Measurements from ENCODE around the gene CDK2AP2. TPM values are rescaled to one million over a fixed set of nuclear protein-coding genes. Genes with fewer than 3 reads are reported as not detected.
"Not testable (repeated sequence)": the region's sequence is repeated elsewhere in the genome, so short reads cannot be mapped to it uniquely, and the experiment has no call there.

Gene CDK2AP2
- total and polyA plus RNA-seq, 2 donors (not counting 1 experiment from before 2014, with no cell fraction given), result 62.7 to 112 TPM

DNA sequence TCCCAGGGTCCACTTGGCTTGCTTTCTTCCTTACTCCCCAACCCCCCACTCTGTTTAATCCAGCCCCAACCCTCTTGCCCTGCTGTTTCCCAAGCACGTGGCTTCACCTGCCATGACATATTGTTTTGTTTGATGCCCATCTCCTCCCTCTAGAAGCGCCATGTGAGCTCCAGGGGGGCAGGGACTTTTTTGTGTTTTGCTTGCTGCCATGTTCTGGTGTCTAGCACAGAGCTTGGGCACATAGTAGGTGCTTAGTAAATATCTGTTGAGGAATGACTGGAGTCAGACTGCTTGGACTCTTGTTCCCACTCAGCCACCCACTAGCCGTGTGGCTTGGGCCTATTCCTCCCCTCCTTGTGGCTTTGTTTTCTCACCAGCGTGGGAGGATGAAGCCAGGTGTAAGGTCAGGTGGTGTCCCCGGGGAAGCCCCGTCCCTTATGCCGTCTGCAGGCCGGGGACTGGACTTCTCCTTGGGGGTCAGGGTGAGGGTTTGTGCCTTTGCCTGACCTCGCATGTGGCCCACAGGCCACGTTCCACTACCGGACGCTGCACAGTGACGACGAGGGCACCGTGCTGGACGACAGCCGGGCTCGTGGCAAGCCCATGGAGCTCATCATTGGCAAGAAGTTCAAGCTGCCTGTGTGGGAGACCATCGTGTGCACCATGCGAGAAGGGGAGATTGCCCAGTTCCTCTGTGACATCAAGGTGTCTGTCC is 21.3 kb downstream of the CDK2AP2 start:
- DNase-seq (peak; percentile 70), ATAC-seq (ENCODE audit: low read depth) (no peak)
- H3K36me3 ChIP-seq (replicated peaks in 1 of 2; ENCODE audit: control extremely low read depth in 1 of 2, control insufficient read depth in 1 of 2, extremely low read depth in 1 of 2, insufficient read depth in 2 of 2, low read length in 1 of 2), result peaks cover 0 to 51% of the 10 kb centered on the region in 2 experiments
- H3K27me3 ChIP-seq (replicated peaks in 1 of 4; ENCODE audit: control extremely low read depth in 1 of 4, control insufficient read depth in 3 of 4, insufficient read depth in 4 of 4, low read length in 3 of 4), result no peaks in the 10 kb centered on the region
- no peak overlapping the region for H3K9ac ChIP-seq (ENCODE audit: low read length)
- H3K4me2 ChIP-seq (replicated peaks; ENCODE audit: low read depth, low read length, poor library complexity, severe bottlenecking), result peak overlapping the region; percentile 89
- peaks cover 38 to 58% of the 10 kb centered on the region in 2 donors for H3K4me1 ChIP-seq (ENCODE audit: control insufficient read depth in 2 of 2, insufficient read depth in 2 of 2, low read length in 2 of 2)
- peak overlapping the region; percentile 42 to 65 for H3K27ac ChIP-seq (ENCODE audit: low read length in 2 of 2)
- peak overlapping the region; percentile 92 for H3K27ac Mint-ChIP-seq
- intact Hi-C loops (cut with micrococcal nuclease), result no loop called here
- no peaks in the 10 kb centered on the region for H3K27me3 Mint-ChIP-seq
- H4K20me1 ChIP-seq (ENCODE audit: control insufficient read depth, insufficient read depth, low read length, poor library complexity, severe bottlenecking), result peaks cover 69% of the 10 kb centered on the region
- peak overlapping the region; percentile 76 for H3K4me3 Mint-ChIP-seq
- 59% methylated on average over 16 of the region's 20 CpGs for WGBS (ENCODE audit: insufficient coverage)
- POLR2A ChIA-PET, result interaction anchor here (0.6 to 4.9 kb wide), 11 partner anchors 18 to 113 kb away, joined by 3 to 53 read pairs (median 4); partner anchors contain the start of genes CLCF1, PITPNM1, PTPRCAP and RAD9A
- H3K79me2 ChIP-seq (ENCODE audit: control insufficient read depth, insufficient read depth, low read length), result peaks cover 64% of the 10 kb centered on the region
- H3K9me3 ChIP-seq (ENCODE audit: control extremely low read depth in 1 of 3, control insufficient read depth in 2 of 3, insufficient read depth in 1 of 3, low read length in 2 of 3), result no peaks in the 10 kb centered on the region
- no peak overlapping the region for H2AFZ ChIP-seq (ENCODE audit: insufficient read depth, low read depth, low read length, poor library complexity, severe bottlenecking)
- no peaks in the 10 kb centered on the region for H3K9me3 Mint-ChIP-seq (ENCODE audit: insufficient read depth)
- peak overlapping the region in 1 of 5 experiments; percentile 4 for H3K4me3 ChIP-seq (ENCODE audit: control extremely low read depth in 1 of 5, extremely low read depth in 1 of 5, insufficient read depth in 1 of 5, low read depth in 2 of 5, low read length in 4 of 5)
- no peak for TF ChIP-seq EZH2 (IDR thresholded peaks at IDR 0.05; ENCODE audit: borderline replicate concordance, insufficient read depth, low read depth, low read length, poor library complexity, severe bottlenecking)
- TF ChIP-seq, protein P1, sequence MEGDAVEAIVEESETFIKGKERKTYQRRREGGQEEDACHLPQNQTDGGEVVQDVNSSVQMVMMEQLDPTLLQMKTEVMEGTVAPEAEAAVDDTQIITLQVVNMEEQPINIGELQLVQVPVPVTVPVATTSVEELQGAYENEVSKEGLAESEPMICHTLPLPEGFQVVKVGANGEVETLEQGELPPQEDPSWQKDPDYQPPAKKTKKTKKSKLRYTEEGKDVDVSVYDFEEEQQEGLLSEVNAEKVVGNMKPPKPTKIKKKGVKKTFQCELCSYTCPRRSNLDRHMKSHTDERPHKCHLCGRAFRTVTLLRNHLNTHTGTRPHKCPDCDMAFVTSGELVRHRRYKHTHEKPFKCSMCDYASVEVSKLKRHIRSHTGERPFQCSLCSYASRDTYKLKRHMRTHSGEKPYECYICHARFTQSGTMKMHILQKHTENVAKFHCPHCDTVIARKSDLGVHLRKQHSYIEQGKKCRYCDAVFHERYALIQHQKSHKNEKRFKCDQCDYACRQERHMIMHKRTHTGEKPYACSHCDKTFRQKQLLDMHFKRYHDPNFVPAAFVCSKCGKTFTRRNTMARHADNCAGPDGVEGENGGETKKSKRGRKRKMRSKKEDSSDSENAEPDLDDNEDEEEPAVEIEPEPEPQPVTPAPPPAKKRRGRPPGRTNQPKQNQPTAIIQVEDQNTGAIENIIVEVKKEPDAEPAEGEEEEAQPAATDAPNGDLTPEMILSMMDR (IDR thresholded peaks at IDR 0.05), result no peak
- CTCF ChIA-PET, result interaction anchor here (0.6 to 2.1 kb wide), 5 partner anchors 19 to 134 kb away, joined by 3 to 7 read pairs (median 4); partner anchors contain the start of genes POLD4, PPP1CA and PTPRCAP
- H3K4me1 Mint-ChIP-seq, result peaks cover 58% of the 10 kb centered on the region

DNA sequence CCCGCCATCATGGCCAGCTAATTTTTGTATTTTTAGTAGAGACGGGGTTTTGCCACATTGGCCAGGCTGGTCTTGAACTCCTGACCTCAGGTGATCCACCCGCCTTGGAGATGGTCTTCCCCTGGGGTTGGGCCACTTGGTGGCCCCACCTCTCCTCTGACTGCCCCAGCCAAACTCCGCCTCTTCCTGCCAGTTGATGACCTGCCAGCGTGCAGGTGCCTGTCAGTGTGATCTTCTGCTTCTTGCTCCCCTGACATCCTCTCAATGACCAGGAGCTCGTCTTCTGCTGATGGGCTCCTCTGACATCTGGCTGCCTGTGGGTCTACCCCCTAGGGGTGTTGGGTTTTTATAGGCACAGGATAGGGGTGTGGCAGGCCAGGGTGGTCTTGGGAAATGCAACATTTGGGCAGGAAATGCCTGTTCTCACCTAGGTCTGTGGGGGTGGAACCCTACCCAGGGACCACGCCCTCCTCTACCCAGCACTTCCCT is 22.0 kb downstream of the CDK2AP2 start:
- Mint-ChIP-seq H3K27ac (peak overlapping the region; percentile 92), H3K4me3 (peak overlapping the region; percentile 76), H3K4me1 (peaks cover 58% of the 10 kb centered on the region)
- Histone ChIP-seq H3K4me3 (ENCODE audit: control extremely low read depth in 1 of 5, extremely low read depth in 1 of 5, insufficient read depth in 1 of 5, low read depth in 2 of 5, low read length in 4 of 5) (peak overlapping the region in 1 of 5 experiments; percentile 4), H3K4me2 (replicated peaks; ENCODE audit: low read depth, low read length, poor library complexity, severe bottlenecking) (peak overlapping the region; percentile 89), H3K36me3 (replicated peaks in 1 of 2; ENCODE audit: control extremely low read depth in 1 of 2, control insufficient read depth in 1 of 2, extremely low read depth in 1 of 2, insufficient read depth in 2 of 2, low read length in 1 of 2) (peaks cover 0 to 44% of the 10 kb centered on the region in 2 experiments), H3K27ac (ENCODE audit: low read length in 2 of 2) (peak overlapping the region; percentile 42 to 65), H4K20me1 (ENCODE audit: control insufficient read depth, insufficient read depth, low read length, poor library complexity, severe bottlenecking) (peaks cover 63% of the 10 kb centered on the region), H3K79me2 (ENCODE audit: control insufficient read depth, insufficient read depth, low read length) (peaks cover 64% of the 10 kb centered on the region), H3K4me1 (ENCODE audit: control insufficient read depth in 2 of 2, insufficient read depth in 2 of 2, low read length in 2 of 2) (peaks cover 38 to 58% of the 10 kb centered on the region in 2 donors)
- H3K27me3 Mint-ChIP-seq; intact Hi-C loops (cut with micrococcal nuclease); H3K9me3 Mint-ChIP-seq (ENCODE audit: insufficient read depth); H3K9me3 ChIP-seq (ENCODE audit: control extremely low read depth in 1 of 3, control insufficient read depth in 2 of 3, insufficient read depth in 1 of 3, low read length in 2 of 3); ATAC-seq (ENCODE audit: low read depth); H3K9ac ChIP-seq (ENCODE audit: low read length); H2AFZ ChIP-seq (ENCODE audit: insufficient read depth, low read depth, low read length, poor library complexity, severe bottlenecking); H3K27me3 ChIP-seq (replicated peaks in 1 of 4; ENCODE audit: control extremely low read depth in 1 of 4, control insufficient read depth in 3 of 4, insufficient read depth in 4 of 4, low read length in 3 of 4): not testable (repeated sequence)
- WGBS (ENCODE audit: insufficient coverage), result 65% methylated on average over 6 of the region's 7 CpGs
- ChIA-PET POLR2A (interaction anchor here (0.7 to 4.9 kb wide), 11 partner anchors 17 to 124 kb away, joined by 3 to 53 read pairs (median 6); partner anchors contain the start of genes PITPNM1, PTPRCAP, RAD9A and TMEM134), CTCF (interaction anchor here (0.6 to 4.0 kb wide), 6 partner anchors 18 to 133 kb away, joined by 3 to 19 read pairs (median 6); partner anchors contain the start of genes PITPNM1, POLD4, PPP1CA and PTPRCAP)
- peak; percentile 65 for DNase-seq
